Tibial nerve (tissue), 3 donors: ENCODE data around the gene INO80D.

ENCODE experiments used
- POLR2A ChIP-seq, 2 donors: fragments of 450-650 bp; IDR thresholded peaks; one replicate each; pipeline ENCODE4 v1.6.1; 2017; ENCODE audit warnings: antibody characterized with exemption in 2 of 2, mild to moderate bottlenecking in 2 of 2, moderate library complexity in 2 of 2
- TF ChIP-seq, protein P1 (sequence below), 5 experiments: fragments of 200-600 bp in 3 of 5; fragments of 450-650 bp in 2 of 5; sonication (generic) in 3 of 5; IDR thresholded peaks; one replicate each; pipeline ENCODE4 v1.5.1; 2016 to 2019; ENCODE audit warnings: antibody characterized with exemption in 5 of 5, mild to moderate bottlenecking in 3 of 5, moderate library complexity in 2 of 5

DNA sequence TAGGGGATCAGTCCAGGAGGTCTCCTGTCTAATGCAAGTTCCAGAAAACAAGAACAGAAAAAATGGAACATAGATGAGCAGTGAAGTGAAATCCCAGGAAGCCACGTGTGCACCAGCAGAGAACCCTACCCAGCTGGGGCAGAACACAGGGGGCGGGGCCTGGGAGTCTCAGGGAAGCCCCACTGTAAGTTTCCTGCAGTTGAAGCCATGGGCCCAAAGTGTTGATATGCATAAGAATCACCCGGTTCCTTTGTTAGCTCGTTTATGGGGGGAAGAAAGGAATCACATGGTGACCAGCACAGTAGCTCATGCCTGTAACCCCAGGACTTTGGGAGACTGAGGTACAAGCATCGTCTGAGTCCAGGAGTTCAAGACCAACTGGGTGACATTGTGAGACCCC, 131.3 kb downstream of the INO80D start:
- no peak for TF ChIP-seq POLR2A (IDR thresholded peaks at IDR 0.05)
- TF ChIP-seq, protein P1, sequence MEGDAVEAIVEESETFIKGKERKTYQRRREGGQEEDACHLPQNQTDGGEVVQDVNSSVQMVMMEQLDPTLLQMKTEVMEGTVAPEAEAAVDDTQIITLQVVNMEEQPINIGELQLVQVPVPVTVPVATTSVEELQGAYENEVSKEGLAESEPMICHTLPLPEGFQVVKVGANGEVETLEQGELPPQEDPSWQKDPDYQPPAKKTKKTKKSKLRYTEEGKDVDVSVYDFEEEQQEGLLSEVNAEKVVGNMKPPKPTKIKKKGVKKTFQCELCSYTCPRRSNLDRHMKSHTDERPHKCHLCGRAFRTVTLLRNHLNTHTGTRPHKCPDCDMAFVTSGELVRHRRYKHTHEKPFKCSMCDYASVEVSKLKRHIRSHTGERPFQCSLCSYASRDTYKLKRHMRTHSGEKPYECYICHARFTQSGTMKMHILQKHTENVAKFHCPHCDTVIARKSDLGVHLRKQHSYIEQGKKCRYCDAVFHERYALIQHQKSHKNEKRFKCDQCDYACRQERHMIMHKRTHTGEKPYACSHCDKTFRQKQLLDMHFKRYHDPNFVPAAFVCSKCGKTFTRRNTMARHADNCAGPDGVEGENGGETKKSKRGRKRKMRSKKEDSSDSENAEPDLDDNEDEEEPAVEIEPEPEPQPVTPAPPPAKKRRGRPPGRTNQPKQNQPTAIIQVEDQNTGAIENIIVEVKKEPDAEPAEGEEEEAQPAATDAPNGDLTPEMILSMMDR (IDR thresholded peaks at IDR 0.05), result no peak
